Thymus (tissue), 11 donors: ENCODE measurements around the gene CCNY. TPM values are rescaled to one million over a fixed set of nuclear protein-coding genes. Genes with fewer than 3 reads are reported as not detected.
A peak's percentile ranks its signal among the peaks of the same experiment; 100 is the strongest.

Experiments used
- DNase-seq, 9 donors: peaks; one replicate each; pipeline ENCODE4 v3.0.0-alpha.2; 2013; ENCODE audit warnings: low spot score in 9 of 9, low read depth in 6 of 9, missing footprints in 1 of 9
- H3K27ac ChIP-seq, 2 donors: one replicate each; pipeline ENCODE4 v1.5.1; 2013; ENCODE audit warnings: control low read depth in 1 of 2, low read depth in 1 of 2, low read length in 1 of 2, mild to moderate bottlenecking in 1 of 2, moderate library complexity in 1 of 2
- H3K27me3 ChIP-seq, 2 donors: one replicate each; pipeline ENCODE4 v1.5.1; 2013; ENCODE audit warnings: low read length in 1 of 2; ENCODE audit not compliant: control insufficient read depth in 2 of 2, insufficient read depth in 1 of 2
- H3K36me3 ChIP-seq, 2 donors: one replicate each; pipeline ENCODE4 v1.5.1; 2013; ENCODE audit warnings: low read length in 1 of 2, mild to moderate bottlenecking in 1 of 2, moderate library complexity in 1 of 2; ENCODE audit not compliant: control insufficient read depth in 2 of 2, insufficient read depth in 2 of 2
- H3K4me1 ChIP-seq, 2 donors: one replicate each; pipeline ENCODE4 v1.5.1; 2013; ENCODE audit warnings: low read length in 2 of 2; ENCODE audit not compliant: control insufficient read depth in 2 of 2, insufficient read depth in 2 of 2
- H3K4me3 ChIP-seq, 2 donors: one replicate each; pipeline ENCODE4 v1.5.1; 2013; ENCODE audit warnings: low read length in 2 of 2, control low read depth in 1 of 2, mild to moderate bottlenecking in 1 of 2
- H3K9me3 ChIP-seq, 2 donors: one replicate each; pipeline ENCODE4 v1.5.1; 2013; ENCODE audit warnings: low read length in 1 of 2, mild to moderate bottlenecking in 1 of 2; ENCODE audit not compliant: control insufficient read depth in 2 of 2, insufficient read depth in 1 of 2
- WGBS: extraction: QIAGEN DNeasy Blood & Tissue Kit; methylation state at CpG from one replicate; pipeline ENCODE4 v1.1.7; 2013; 5-methylcytosine and 5-hydroxymethylcytosine counted together
- polyA plus RNA-seq: library from polyadenylated mRNA; stranded (reverse); fragments of 200-250 nt; gene quantifications from one replicate; pipeline ENCODE4 v1.2.3, GENCODE V29; 2013
- total RNA-seq: library from RNA; stranded (reverse); fragments of 120-200 nt; gene quantifications from one replicate; pipeline ENCODE4 v1.2.4, GENCODE V29; 2013
- donor health status: healthy.

The CCNY gene
- total and polyA plus RNA-seq, 2 donors: 27.6 to 34.9 TPM

DNA sequence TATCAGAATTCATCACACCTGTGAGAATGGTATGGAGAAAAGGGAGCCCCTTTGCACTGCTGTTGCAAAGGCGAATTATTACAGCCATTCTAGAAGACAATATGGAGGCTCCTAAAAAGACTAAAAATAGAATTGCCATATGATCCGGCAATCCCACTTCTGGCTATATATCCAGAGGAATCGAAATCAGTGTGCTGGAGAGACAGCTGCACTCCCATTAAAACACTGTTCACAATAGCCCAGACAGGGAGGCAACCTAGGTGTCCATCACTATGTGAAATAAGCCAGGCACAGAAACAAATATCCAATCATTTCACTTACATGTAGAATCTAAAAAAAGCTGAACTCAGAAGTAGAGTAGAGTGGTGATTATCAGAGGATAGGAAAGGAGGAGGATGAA lies 242.8 kb downstream of the CCNY start:
- no peaks in the 10 kb centered on the region for H3K9me3 ChIP-seq
- no peak overlapping the region for H3K4me3 ChIP-seq
- no peak for DNase-seq
- no peaks in the 10 kb centered on the region for H3K4me1 ChIP-seq
- 94% methylated on average over 3 of the region's 3 CpGs for WGBS
- H3K27ac ChIP-seq: no peak overlapping the region
- no peaks in the 10 kb centered on the region for H3K27me3 ChIP-seq
- H3K36me3 ChIP-seq: peaks cover 3 to 7% of the 10 kb centered on the region in 2 donors

DNA sequence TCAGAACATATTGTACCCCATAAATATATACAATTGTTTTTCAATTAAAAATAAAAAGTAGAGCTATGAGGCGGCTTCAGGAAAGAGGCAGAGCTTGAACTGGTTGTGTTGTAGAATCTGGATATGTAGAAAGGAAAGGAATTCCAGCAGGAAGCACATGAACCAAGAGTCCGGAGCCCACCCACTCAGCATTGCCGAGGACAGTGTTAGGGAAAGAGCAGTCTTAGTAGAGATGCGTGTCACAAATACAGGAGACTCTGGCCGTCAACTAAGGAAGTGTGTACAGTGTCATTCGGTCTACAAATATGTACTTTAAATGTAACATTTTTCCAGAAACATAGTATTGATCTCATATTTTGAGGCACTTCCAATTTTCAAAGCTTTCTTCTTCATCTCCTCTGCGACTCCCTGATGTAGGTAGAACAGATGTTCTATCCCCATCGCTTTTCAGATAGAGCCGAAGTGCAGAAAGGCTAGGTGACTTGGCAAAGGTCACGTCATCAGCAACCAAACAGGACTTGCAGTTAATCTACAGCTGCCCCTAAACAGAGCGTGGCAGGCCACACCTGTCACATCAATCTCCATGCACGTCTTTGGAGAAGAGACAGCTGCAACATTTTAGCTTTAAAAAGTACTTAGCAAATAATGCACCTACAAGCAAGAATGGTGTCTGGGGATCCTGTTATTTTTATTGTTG lies 243.6 kb downstream of the CCNY start:
- DNase-seq: no peak
- no peaks in the 10 kb centered on the region for H3K4me1 ChIP-seq
- WGBS: 83% methylated on average over 12 of the region's 12 CpGs
- H3K27ac ChIP-seq: no peak overlapping the region
- H3K36me3 ChIP-seq: peaks cover under 1% of the 10 kb centered on the region in 2 donors
- H3K4me3 ChIP-seq: no peak overlapping the region
- H3K9me3 ChIP-seq: no peaks in the 10 kb centered on the region
- H3K27me3 ChIP-seq: no peaks in the 10 kb centered on the region

DNA sequence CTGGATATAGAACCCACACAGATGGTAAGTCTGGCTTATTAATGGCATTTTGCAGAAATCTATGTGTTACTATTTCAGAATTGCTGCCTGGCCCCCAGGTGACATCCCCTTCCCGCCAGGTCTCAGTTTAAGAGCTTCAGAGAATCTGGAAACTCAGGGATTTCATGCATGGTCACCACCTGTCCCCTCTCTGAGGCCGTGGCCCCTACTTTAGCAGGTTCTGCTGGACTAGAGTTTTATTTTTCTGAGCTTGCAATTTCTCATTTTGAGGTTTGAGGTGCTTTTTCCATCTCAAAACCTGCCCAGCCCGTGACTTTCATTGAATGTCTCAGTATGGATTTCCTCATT lies 244.1 kb downstream of the CCNY start:
- Histone ChIP-seq H3K27ac (no peak overlapping the region), H3K27me3 (no peaks in the 10 kb centered on the region), H3K36me3 (no peaks in the 10 kb centered on the region), H3K9me3 (no peaks in the 10 kb centered on the region), H3K4me1 (peaks cover 1 to 2% of the 10 kb centered on the region in 2 donors), H3K4me3 (no peak overlapping the region)
- DNase-seq: no peak
- WGBS: 94% methylated on average over 3 of the region's 3 CpGs

DNA sequence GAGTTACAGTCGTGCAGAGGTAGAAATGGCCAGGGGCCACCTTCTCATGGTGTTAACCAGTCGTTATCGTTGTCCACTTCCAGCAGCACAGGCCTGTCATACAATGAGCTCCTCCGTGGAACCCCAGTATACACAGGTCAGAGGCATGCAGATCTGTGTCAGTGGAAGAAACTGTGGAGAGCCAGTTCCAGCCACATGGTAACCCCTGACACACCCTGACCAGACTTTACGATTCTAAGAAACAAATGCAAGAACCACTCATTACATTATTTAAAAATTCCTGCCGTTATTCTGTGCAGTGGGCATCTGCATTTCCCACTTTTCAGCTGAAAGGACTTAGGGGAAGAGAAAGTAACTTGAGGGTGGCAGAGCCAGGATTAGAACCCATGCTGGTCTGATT lies 245.3 kb downstream of the CCNY start:
- Histone ChIP-seq H3K27ac (no peak overlapping the region), H3K4me3 (no peak overlapping the region), H3K9me3 (no peaks in the 10 kb centered on the region), H3K4me1 (peaks cover 14 to 15% of the 10 kb centered on the region in 2 donors), H3K36me3 (no peaks in the 10 kb centered on the region), H3K27me3 (no peaks in the 10 kb centered on the region)
- 94% methylated on average over 6 of the region's 6 CpGs for WGBS
- DNase-seq: no peak

DNA sequence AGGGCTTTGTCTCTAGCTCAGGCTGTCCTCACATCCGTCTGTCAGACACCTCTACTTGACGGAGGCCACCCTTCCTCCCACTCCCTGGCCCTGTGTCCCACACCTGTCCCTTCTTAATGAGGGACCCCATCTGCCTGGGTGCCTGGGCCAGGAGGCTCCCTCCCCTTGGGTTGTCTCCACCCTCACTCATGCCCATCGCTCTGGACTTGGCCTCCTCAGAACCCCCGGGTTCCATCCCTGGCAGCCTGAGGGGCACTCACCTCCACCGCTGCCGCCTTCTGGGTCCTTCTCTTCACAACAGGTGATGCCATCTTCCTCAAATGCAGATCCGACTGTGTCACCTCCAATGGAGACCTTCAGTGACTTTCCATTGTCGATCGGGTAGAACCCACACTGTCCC lies 248.6 kb downstream of the CCNY start:
- DNase-seq: no peak
- no peaks in the 10 kb centered on the region for H3K9me3 ChIP-seq
- no peaks in the 10 kb centered on the region for H3K36me3 ChIP-seq
- H3K4me1 ChIP-seq: peaks cover 18 to 22% of the 10 kb centered on the region in 2 donors
- H3K27ac ChIP-seq: no peak overlapping the region
- no peak overlapping the region for H3K4me3 ChIP-seq
- H3K27me3 ChIP-seq: no peaks in the 10 kb centered on the region
- WGBS: 99% methylated on average over 9 of the region's 9 CpGs

DNA sequence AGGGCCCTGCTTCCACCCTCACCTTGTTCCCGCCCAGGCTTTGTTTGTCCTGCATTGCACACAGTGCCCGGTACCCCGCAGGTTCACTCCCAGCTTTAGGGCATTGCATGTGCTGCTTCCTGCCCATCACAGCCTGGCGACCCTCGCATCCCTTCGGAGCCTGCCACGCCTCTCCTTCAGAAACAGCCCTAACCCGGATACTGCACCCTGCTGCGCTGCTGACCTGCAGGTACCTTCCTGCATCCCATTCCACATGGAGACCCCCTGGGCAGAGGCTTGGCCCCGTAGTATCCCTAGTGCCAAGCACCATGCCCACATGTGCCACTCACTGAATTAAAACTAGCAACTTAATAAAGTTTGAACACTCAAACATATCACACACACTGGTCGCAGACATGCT lies 249.0 kb downstream of the CCNY start:
- no peak for DNase-seq
- H3K27me3 ChIP-seq: no peaks in the 10 kb centered on the region
- WGBS: 98% methylated on average over 11 of the region's 11 CpGs
- H3K36me3 ChIP-seq: no peaks in the 10 kb centered on the region
- no peak overlapping the region for H3K4me3 ChIP-seq
- no peaks in the 10 kb centered on the region for H3K9me3 ChIP-seq
- H3K4me1 ChIP-seq: peaks cover 18 to 22% of the 10 kb centered on the region in 2 donors
- H3K27ac ChIP-seq: no peak overlapping the region

DNA sequence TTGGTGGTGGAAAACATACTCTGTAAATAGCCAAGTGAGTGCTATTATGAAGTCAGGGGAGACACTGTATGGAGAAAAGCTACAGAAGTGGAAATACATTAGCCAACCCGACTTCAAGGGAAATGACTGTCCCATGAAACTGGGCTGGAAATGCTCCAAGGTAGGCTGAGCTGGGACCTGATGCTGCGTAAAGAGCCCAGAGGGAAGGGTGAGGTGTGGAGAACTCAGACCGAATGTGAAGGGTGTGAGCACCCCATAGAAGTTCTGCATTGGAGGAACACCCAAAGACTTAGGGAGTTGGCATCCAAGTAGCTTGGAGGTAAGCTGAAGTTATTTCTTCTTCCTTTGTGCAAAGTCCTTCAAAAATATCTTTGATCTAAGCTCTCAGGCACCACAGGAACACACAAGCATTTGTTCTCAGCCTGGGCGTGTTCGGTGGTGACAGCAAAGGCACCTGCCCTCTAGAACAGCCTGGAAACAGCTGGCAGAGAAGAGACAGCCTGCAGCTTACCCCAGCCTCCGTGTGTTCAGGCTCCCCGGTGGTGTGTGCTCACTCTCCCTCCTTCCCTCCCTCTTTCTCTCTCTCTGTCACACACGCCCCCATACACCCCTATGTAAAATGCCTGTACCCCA lies 249.7 kb downstream of the CCNY start:
- Histone ChIP-seq H3K27ac (peak overlapping the region; percentile 43 to 52), H3K9me3 (no peaks in the 10 kb centered on the region), H3K4me3 (no peak overlapping the region), H3K27me3 (no peaks in the 10 kb centered on the region), H3K4me1 (peaks cover 18 to 22% of the 10 kb centered on the region in 2 donors), H3K36me3 (no peaks in the 10 kb centered on the region)
- WGBS: 39% methylated on average over 8 of the region's 8 CpGs
- peak; percentile 38 to 89 (median 75) for DNase-seq

DNA sequence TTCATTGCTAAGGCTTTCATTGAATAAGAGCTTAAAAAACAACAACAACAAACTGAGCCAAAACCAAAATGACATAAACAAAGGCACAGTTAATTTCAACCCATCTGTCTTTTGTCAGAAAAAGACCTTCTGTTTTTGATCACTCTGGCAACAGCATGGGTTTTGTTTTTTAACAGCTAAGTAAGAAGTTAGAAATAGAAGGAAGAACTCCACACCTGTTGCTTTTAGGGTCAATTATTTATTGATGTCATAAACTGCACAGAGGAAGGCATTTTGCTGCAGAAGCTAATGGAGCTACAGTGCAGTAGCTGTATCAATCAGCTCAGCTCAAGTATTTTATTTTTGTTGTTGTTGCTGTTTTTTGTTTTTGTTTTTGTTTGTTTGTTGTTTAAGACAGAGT lies 252.5 kb downstream of the CCNY start:
- Histone ChIP-seq H3K27ac (peak overlapping the region in 1 of 2 donors; percentile 66), H3K4me1 (peaks cover 18 to 22% of the 10 kb centered on the region in 2 donors), H3K4me3 (no peak overlapping the region), H3K9me3 (no peaks in the 10 kb centered on the region), H3K36me3 (no peaks in the 10 kb centered on the region), H3K27me3 (no peaks in the 10 kb centered on the region)
- peak in 1 of 9 donors; percentile 23 for DNase-seq

DNA sequence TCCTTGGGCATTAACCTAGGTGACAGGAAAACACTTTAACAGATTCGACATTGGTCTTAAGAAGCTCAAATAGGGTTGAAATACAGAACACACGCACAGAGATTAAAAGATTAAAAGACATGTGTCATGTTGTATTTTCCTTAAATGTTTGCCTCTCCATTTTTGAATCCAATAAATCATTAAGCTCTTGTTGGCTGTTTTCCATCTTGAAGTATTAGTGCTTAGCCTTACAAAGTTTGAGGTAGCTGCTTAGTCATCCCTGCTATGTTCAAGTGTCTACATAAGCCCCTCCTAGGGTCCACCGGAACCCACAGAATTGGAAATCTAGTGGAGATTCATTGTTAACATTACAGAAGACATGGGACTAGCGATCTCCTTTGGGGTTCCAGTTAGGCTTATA lies 256.1 kb downstream of the CCNY start:
- Histone ChIP-seq H3K27me3 (peaks cover 0 to under 1% of the 10 kb centered on the region in 2 donors), H3K4me3 (no peak overlapping the region), H3K4me1 (peaks cover 0 to 4% of the 10 kb centered on the region in 2 donors), H3K9me3 (no peaks in the 10 kb centered on the region), H3K36me3 (no peaks in the 10 kb centered on the region), H3K27ac (no peak overlapping the region)
- DNase-seq: no peak
- WGBS: 98% methylated on average over 4 of the region's 4 CpGs
